RKO (cell line): ENCODE measurements around the gene ANP32E.
A peak's percentile ranks its signal among the peaks of the same experiment; 100 is the strongest.
"Not testable (repeated sequence)": the region's sequence is repeated elsewhere in the genome, so short reads cannot be mapped to it uniquely, and the experiment has no call there.

ENCODE experiments used
- DNase-seq: peaks from one replicate; pipeline ENCODE4 v3.0.0-alpha.2; 2016; ENCODE audit warnings: low spot score

ANP32E gene

GRCh38 chr1:150212070-150212469 lies 23.8 kb downstream of the ANP32E start:
- no peak for DNase-seq

DNA sequence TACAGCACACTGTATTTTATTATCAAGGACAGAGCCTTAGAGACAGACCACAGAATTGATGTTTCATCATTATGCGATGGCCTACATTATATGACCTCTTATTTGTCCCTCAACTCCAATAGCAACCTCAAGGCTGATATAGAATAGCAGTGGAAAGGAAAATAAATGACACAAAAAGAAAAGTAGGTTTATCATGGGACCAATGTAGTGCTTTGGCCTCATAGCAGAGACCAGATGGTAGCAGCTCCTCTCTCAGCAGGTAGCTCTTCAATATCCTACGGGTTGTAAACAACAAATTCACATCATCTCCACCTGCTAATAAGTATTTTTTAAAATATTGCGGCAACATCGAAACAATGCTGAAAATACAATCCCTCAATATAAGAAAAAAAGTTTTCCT lies 25.2 kb downstream of the ANP32E start:
- DNase-seq = no peak

GRCh38 chr1:150210091-150210490 lies 25.8 kb downstream of the ANP32E start:
- DNase-seq = no peak

GRCh38 chr1:150208460-150208859 lies 27.5 kb downstream of the ANP32E start:
- not testable (repeated sequence) for DNase-seq

- no peak for DNase-seq
These were observed 28.5 kb downstream of the ANP32E start for GRCh38 chr1:150207281-150207971.

DNA sequence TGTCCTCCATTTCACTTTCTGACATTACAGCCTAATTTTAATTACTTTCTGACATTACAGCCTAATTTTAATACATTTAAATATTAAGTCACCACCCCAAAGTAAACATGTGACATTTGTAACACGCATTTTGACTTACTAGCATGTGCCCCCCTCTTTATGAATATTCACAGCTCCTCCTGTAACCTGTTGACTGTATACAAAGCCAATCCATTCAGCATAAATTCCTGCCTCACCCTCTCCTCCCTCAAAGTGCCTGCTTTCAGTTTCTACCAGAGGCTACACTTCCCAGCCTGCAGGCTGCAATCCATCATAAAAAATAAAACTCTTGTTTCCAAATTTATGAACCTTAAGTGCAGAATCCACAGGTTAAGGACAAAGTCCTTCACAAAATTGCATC lies 39.5 kb downstream of the ANP32E start:
- no peak for DNase-seq

DNA sequence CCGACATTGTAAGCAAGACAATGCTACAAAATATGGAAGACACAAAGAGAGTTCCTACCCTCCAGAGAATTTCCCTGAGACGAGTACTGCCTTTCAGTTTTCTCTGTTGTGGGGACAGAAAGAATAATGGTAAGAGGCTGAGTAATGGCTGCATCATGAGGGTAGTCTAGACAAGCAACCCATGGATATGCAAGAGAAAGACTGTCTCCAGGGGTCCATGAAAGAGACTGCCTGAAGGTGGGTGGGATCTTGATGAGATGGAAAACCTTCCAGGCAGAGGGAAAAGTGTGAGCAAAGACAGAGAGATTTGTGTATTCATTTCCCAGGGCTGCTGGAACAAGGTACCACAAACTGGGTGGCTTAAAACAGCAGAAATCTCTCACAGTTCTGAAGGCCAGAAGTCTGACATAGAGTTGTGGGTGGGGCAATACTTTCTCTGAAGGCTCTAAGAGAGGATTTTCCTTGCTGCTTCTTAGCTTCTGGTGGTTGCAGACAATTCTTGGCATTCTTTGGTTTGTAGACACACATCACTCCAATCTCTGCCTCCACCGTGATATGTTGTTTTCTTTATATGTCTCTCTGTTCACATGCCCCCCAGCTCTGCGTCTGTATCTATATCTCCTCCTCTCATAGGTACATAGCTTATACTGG lies 41.4 kb downstream of the ANP32E start:
- no peak for DNase-seq

GRCh38 chr1:150192012-150192411 lies 43.9 kb downstream of the ANP32E start:
- DNase-seq = no peak

DNA sequence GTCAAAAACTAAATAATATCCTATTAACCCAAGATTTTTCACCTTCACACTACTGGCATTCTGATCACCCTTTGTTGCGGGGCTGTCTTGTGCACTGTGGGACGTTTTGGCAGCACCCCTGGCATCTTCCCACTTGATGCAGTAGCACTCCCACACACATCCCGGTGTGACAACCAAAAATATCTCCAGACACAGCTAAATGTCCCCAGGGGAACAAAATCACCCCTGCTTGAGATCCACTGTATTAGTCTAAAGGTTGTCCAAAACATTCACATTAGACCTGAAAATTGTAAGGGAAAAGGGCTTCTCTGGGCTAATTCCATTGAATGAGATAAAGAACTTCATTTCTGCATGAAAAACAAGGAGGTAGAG lies 48.4 kb downstream of the ANP32E start:
- DNase-seq = no peak

GRCh38 chr1:150186789-150187559 lies 48.9 kb downstream of the ANP32E start:
- peak; percentile 72 for DNase-seq

- DNase-seq = not testable (repeated sequence)
These were observed 49.5 kb downstream of the ANP32E start for GRCh38 chr1:150186438-150186788.

DNA sequence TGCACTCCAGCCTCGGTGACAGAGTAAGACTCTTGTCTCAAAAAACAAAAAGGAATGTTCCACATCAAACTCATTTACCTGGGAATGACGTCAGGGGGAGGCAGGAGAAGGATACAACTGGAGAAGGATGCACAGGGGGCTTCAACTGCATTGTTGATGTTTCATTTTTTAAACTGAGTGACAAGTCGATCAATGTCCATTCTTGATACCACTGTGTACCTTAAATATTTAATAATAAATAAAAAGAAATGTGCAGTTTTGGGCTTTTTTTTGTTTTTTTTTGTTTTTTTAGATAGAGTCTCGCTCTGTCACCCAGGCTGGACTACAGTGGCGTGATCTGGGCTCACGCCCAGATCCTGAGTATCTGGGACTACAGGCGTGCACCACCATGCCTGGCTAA lies 50.4 kb downstream of the ANP32E start:
- DNase-seq = no peak

DNA sequence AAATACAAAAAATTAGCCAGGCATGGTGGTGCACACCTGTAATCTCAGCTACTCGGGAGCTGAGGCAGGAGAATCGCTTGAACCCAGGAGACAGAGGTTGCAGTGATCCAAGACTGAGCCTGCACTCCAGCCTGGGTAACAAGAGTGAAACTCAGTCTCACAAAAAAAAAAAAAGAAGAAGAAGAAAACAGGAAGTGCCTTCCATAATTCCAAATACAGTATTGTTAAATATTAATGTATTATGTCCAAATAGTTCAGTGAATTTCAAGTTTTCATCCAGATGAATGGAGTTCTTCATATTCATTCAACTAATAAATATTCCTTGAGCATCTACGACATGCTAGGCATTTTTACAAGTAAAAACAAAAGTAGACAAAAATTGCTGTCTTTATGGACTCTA lies 52.9 kb downstream of the ANP32E start:
- no peak for DNase-seq

DNA sequence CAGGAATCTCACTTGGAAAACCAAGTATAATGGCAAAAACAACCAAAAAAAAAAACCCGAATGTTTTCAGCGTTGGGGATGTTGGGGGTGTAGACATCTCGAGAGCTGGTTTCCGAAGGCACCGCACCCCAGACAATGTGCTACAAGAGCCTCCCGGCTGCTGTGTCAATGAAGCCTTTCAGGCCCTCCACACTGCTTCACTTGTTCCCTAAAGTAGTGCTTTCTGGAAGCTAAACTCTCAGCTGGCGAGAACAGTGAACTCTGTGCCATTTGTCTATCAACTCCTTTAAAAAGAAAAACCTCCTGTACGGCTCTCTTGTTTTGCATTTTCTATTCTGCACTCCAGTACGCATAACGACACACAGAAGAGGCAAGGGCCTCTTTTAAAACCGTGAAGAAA lies 53.7 kb downstream of the ANP32E start:
- no peak for DNase-seq

DNA sequence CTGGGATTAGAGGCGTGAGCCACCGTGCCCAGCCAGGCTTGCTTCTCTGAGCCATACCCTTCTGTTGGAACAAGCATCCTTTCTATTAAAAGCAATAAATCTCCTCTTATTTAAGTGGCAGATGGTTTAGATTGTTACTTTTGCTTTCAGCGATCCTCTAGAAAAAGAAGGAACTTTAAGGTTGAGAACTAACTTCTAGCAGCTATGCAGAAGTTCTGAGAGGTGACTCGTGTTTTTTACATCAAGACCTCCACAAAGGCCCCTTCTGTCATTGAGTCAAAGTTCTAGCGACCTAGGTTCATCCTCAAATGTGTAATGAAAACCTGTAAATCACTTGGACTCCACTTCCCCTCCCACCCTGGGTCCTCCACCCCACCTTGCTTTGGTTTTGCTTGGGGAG lies 55.4 kb downstream of the ANP32E start:
- DNase-seq = no peak

- DNase-seq = no peak
These were observed 56.0 kb downstream of the ANP32E start for GRCh38 chr1:150179867-150180266.

- DNase-seq = no peak
These were observed 57.4 kb downstream of the ANP32E start for GRCh38 chr1:150178548-150178947.

GRCh38 chr1:150176593-150176992 lies 59.3 kb downstream of the ANP32E start:
- DNase-seq = no peak

DNA sequence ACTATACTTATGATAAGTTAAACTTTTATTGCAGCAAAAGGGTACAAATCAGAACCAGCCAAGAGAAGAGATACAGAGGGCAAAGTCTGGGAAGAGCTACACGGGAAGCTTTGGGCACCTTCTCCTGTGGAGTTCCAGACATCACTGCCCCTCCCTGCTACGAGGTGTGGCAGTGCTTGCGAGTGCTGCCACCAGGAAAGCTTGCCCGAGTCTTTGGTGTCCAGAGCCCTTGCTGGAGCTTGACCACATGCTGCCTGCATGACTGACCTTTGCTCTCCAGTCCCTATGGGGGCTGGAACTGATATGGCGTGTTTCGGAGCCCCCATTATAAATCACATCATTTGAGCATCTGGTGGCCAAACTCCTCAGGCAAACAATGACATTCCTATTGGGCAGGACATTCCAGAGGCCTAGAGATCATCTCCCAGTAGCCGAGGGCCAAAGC lies 62.7 kb downstream of the ANP32E start:
- DNase-seq = no peak

DNA sequence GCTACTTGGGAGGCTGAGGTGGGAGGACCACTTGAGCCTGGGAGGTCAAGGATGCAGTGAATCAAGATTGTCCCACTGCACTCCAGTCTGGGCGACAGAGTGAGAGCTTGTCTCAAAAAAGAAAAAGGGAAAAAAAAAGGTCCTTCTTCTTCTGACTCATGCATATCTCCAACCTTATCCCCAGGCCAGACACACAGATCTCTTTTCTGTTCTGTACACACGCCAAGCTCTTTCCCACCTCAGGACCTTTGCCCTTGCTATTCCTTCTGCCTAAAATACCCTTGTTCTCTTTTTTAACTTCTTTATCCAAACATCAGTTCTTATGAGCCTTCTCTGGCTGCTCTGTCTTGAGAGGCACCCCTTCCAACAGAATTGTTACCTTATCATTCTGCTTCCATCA lies 64.1 kb downstream of the ANP32E start:
- DNase-seq = no peak

DNA sequence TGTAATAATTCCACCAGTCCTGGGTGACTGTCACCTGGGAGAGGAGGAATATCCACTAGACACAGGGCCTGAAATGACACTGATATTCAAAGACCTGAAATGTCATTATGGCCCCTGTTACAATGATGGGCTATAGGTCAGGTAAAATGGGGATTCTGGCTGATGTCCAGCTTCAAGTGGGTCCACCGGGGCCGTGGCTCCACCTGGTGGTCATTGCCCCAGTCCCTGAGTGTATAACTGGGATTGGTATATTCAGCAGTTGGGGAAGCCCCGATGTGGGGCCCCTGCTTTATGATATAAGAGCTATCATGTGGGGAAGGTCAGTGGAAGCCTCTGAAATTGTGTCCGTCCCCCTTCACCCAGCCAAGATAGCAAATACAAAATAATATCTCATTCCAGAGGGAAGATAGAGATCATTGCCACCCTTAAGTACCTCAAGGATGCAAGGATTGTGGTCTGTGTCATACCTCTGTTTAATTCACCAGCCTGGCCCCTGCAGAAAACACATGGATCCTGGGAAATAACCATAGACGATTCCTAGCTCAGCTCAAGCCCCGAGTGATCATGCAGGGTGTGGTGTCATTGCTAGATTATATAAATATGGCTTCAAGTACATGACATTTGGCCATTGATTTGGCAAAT lies 66.8 kb downstream of the ANP32E start:
- DNase-seq = peak; percentile 63
